Spleen (tissue), 7 donors: ENCODE results near the gene NME3.

Source experiments
- POLR2A ChIP-seq, 3 donors: fragments of 450-650 bp; IDR thresholded peaks; one replicate each; pipeline ENCODE4 v1.5.1; 2017; ENCODE audit warnings: antibody characterized with exemption in 3 of 3, mild to moderate bottlenecking in 1 of 3
- TF ChIP-seq, protein P1 (sequence below), 11 experiments: fragments of 200-600 bp in 7 of 11; fragments of 450-650 bp in 4 of 11; sonication (generic) in 4 of 11; IDR thresholded peaks in 8 of 11; conservative IDR thresholded peaks in 3 of 11; 1 replicate in 7 of 11; 2 replicates in 4 of 11; pipeline versions ENCODE4 v1.4.0 to v1.8.0; 2016 to 2021; ENCODE audit warnings: antibody characterized with exemption in 11 of 11, inconsistent platforms in 4 of 11, mild to moderate bottlenecking in 1 of 11
- donor health status: DM: no; HTN: no; CAD: no; lungs with moderate emphysema.
- donor health status: DM: no; HTN: no; CAD: no.
- donor health status: DM: no; HTN: no; CAD: no.

DNA sequence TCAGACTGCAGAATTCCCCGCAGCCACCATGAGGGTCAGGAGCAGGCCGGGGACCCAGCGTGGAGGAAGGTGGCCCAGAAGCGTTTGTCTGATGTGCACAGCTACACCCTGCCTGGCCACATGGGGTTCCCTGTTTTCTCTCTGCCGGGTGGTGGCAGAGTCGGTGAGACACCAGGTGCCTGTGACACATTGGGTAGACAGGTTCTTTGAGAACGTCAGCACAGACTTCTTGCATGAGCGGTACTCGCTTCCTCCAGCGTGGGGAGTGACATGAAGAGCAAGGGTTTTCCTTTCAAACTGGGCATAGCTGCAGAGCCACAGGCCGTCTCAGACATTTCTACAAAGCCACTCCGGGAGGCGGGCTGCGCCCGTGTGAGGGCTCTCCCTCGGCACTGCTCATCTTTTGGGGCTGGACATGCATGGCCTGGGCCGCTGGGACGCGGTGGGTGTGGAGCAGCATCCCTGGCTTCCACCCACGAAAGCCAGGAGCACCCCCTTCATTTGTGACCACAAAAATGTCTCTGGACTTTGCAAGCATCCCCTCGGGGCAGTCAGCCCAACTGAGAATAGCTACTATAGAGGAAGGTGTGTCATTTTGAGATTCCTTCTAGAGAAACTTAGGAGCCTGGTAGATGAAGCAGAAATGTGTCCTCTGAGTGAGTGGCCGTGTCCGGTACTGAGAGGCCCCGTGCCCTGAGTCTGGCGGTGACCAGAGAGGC, 26.0 kb downstream of the NME3 start:
- TF ChIP-seq, protein P1, sequence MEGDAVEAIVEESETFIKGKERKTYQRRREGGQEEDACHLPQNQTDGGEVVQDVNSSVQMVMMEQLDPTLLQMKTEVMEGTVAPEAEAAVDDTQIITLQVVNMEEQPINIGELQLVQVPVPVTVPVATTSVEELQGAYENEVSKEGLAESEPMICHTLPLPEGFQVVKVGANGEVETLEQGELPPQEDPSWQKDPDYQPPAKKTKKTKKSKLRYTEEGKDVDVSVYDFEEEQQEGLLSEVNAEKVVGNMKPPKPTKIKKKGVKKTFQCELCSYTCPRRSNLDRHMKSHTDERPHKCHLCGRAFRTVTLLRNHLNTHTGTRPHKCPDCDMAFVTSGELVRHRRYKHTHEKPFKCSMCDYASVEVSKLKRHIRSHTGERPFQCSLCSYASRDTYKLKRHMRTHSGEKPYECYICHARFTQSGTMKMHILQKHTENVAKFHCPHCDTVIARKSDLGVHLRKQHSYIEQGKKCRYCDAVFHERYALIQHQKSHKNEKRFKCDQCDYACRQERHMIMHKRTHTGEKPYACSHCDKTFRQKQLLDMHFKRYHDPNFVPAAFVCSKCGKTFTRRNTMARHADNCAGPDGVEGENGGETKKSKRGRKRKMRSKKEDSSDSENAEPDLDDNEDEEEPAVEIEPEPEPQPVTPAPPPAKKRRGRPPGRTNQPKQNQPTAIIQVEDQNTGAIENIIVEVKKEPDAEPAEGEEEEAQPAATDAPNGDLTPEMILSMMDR (IDR thresholded peaks at IDR 0.05 in 8 of 11, conservative IDR thresholded peaks at IDR 0.05 in 3 of 11): no peak
- TF ChIP-seq POLR2A (IDR thresholded peaks at IDR 0.05): no peak
